Mesenchymal stem cell (in vitro differentiated cells and primary cell): Measurements from ENCODE around the gene RAPGEF1.

Source experiments
- DNase-seq: peaks from one replicate; pipeline ENCODE4 v3.0.0-alpha.2; 2013
- H2AFZ ChIP-seq: one replicate; pipeline ENCODE4 v1.6.1; 2013; ENCODE audit warnings: low read depth, mild to moderate bottlenecking, control low read depth, inconsistent platforms, low read length, moderate library complexity
- H2AK5ac ChIP-seq: 2 replicates; pipeline ENCODE4 v1.6.1; 2013; ENCODE audit warnings: low read length, moderate library complexity, mild to moderate bottlenecking, inconsistent platforms; ENCODE audit not compliant: severe bottlenecking
- H2BK120ac ChIP-seq: one replicate; pipeline ENCODE4 v1.6.1; 2013; ENCODE audit warnings: low read depth, mild to moderate bottlenecking, inconsistent platforms, low read length, moderate library complexity
- H2BK12ac ChIP-seq, 2 experiments: one replicate each; pipeline ENCODE4 v1.6.1; 2013; ENCODE audit warnings: inconsistent platforms in 2 of 2, low read length in 2 of 2, mild to moderate bottlenecking in 2 of 2, moderate library complexity in 2 of 2, control low read depth in 1 of 2
- H2BK15ac ChIP-seq: one replicate; pipeline ENCODE4 v1.6.1; 2013; ENCODE audit warnings: mild to moderate bottlenecking, low read depth, inconsistent platforms; ENCODE audit not compliant: poor library complexity, severe bottlenecking
- H2BK5ac ChIP-seq: 2 replicates; pipeline ENCODE4 v1.6.1; 2013; ENCODE audit warnings: low read depth, mild to moderate bottlenecking, low read length, control low read depth, inconsistent platforms; ENCODE audit not compliant: poor library complexity, severe bottlenecking
- H3K14ac ChIP-seq, 2 experiments: one replicate each; pipeline ENCODE4 v1.6.1; 2013; ENCODE audit warnings: inconsistent platforms in 2 of 2, low read length in 2 of 2, control low read depth in 1 of 2, mild to moderate bottlenecking in 1 of 2, moderate library complexity in 1 of 2
- H3K18ac ChIP-seq, 2 experiments: one replicate each; pipeline ENCODE4 v1.6.1; 2013; ENCODE audit warnings: inconsistent platforms in 2 of 2, low read length in 2 of 2, control low read depth in 1 of 2, low read depth in 1 of 2, mild to moderate bottlenecking in 1 of 2
- H3K23ac ChIP-seq, 2 experiments: one replicate each; pipeline ENCODE4 v1.6.1; 2013; ENCODE audit warnings: inconsistent platforms in 2 of 2, low read length in 2 of 2, mild to moderate bottlenecking in 2 of 2, moderate library complexity in 2 of 2, control low read depth in 1 of 2
- H3K27ac ChIP-seq: 2 replicates; pipeline ENCODE4 v1.5.1; 2013; ENCODE audit warnings: mild to moderate bottlenecking, moderate library complexity, low read length, control low read depth, inconsistent platforms; ENCODE audit not compliant: poor library complexity, severe bottlenecking
- H3K27me3 ChIP-seq, 2 experiments: 2 replicates each; pipeline versions ENCODE4 v1.6.1 to v1.7.0; 2013; ENCODE audit warnings: low read length in 2 of 2, mild to moderate bottlenecking in 2 of 2, moderate library complexity in 2 of 2, control low read depth in 1 of 2, inconsistent platforms in 1 of 2; ENCODE audit not compliant: control insufficient read depth in 1 of 2, insufficient read depth in 1 of 2
- H3K36me3 ChIP-seq, 2 experiments: 2 replicates each; pipeline versions ENCODE4 v1.6.1 to v1.7.0; 2013; ENCODE audit warnings: low read length in 2 of 2, control low read depth in 1 of 2, inconsistent platforms in 1 of 2, low read depth in 1 of 2, mild to moderate bottlenecking in 1 of 2; ENCODE audit not compliant: insufficient read depth in 2 of 2, control insufficient read depth in 1 of 2
- H3K4ac ChIP-seq, 2 experiments: one replicate each; pipeline ENCODE4 v1.6.1; 2013; ENCODE audit warnings: inconsistent platforms in 2 of 2, low read length in 2 of 2, mild to moderate bottlenecking in 2 of 2, moderate library complexity in 2 of 2, control low read depth in 1 of 2, low read depth in 1 of 2
- H3K4me1 ChIP-seq: 2 replicates; pipeline ENCODE4 v1.6.1; 2013; ENCODE audit warnings: low read depth, low read length, control low read depth; ENCODE audit not compliant: control insufficient read depth, insufficient read depth
- H3K4me2 ChIP-seq: 2 replicates; pipeline ENCODE4 v1.6.1; 2013; ENCODE audit warnings: low read length, mild to moderate bottlenecking, inconsistent platforms; ENCODE audit not compliant: poor library complexity, severe bottlenecking
- H3K4me3 ChIP-seq, 2 experiments: 2 replicates each; pipeline versions ENCODE4 v1.5.1 to v1.7.0; 2013; ENCODE audit warnings: low read length in 2 of 2, mild to moderate bottlenecking in 2 of 2, control low read depth in 1 of 2, low read depth in 1 of 2; ENCODE audit not compliant: insufficient read depth in 1 of 2
- H3K79me1 ChIP-seq: replicated peaks from 2 replicates; pipeline ENCODE4 v1.6.1; 2013; ENCODE audit warnings: mild to moderate bottlenecking, control low read depth, low read length, inconsistent platforms; ENCODE audit not compliant: poor library complexity, severe bottlenecking
- H3K9ac ChIP-seq: 2 replicates; pipeline ENCODE4 v1.7.0; 2013; ENCODE audit warnings: mild to moderate bottlenecking, low read length, moderate library complexity
- H3K9me3 ChIP-seq: 2 replicates; pipeline ENCODE4 v1.7.0; 2013; ENCODE audit warnings: mild to moderate bottlenecking, low read length; ENCODE audit not compliant: control insufficient read depth
- H4K8ac ChIP-seq: one replicate; pipeline ENCODE4 v1.6.1; 2013; ENCODE audit warnings: inconsistent platforms, mild to moderate bottlenecking, low read length, moderate library complexity
- H4K91ac ChIP-seq: one replicate; pipeline ENCODE4 v1.6.1; 2013; ENCODE audit warnings: mild to moderate bottlenecking, low read length, inconsistent platforms
- WGBS: methylation state at CpG from one replicate; pipeline ENCODE4 v1.1.7; 2013; ENCODE audit warnings: mixed read lengths; 5-methylcytosine and 5-hydroxymethylcytosine counted together

Gene RAPGEF1

DNA sequence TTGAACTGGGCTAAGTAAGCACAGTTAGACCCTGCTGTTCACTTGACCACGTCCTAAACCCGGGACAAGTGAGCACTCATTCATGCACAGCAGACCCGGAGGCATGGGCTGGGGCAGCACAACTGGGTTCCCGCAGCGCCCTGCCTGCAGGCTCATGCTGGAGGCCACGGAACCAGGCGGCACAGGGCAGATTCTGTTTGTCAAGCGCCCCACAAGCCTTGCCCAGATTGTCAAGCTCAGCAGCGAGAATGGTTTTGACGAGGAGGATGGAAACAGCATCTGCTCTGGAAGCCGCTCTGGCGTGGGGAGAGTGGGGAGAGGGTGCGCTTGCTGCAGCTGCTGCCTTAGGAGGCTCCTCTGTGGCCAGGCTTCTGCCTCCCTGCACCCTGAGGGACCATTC lies 161.9 kb downstream of the RAPGEF1 start:
- Histone ChIP-seq H4K8ac (no peak overlapping the region), H3K9me3 (no peaks in the 10 kb centered on the region), H3K9ac (no peak overlapping the region), H2BK15ac (no peak overlapping the region), H2BK120ac (no peak overlapping the region), H2BK12ac (no peak overlapping the region), H3K4me2 (no peak overlapping the region), H3K4me3 (no peak overlapping the region), H2AFZ (no peak overlapping the region), H3K4me1 (no peaks in the 10 kb centered on the region), H3K36me3 (peaks cover 74 to 84% of the 10 kb centered on the region in 2 experiments), H3K27me3 (no peaks in the 10 kb centered on the region), H3K79me1 (no peaks in the 10 kb centered on the region), H3K23ac (no peak overlapping the region), H2AK5ac (no peak overlapping the region), H3K14ac (no peak overlapping the region), H3K4ac (no peak overlapping the region), H3K18ac (no peak overlapping the region), H3K27ac (no peak overlapping the region), H2BK5ac (no peak overlapping the region), H4K91ac (no peak overlapping the region)
- no peak for DNase-seq
- 96% methylated on average over 13 of the region's 13 CpGs for WGBS

DNA sequence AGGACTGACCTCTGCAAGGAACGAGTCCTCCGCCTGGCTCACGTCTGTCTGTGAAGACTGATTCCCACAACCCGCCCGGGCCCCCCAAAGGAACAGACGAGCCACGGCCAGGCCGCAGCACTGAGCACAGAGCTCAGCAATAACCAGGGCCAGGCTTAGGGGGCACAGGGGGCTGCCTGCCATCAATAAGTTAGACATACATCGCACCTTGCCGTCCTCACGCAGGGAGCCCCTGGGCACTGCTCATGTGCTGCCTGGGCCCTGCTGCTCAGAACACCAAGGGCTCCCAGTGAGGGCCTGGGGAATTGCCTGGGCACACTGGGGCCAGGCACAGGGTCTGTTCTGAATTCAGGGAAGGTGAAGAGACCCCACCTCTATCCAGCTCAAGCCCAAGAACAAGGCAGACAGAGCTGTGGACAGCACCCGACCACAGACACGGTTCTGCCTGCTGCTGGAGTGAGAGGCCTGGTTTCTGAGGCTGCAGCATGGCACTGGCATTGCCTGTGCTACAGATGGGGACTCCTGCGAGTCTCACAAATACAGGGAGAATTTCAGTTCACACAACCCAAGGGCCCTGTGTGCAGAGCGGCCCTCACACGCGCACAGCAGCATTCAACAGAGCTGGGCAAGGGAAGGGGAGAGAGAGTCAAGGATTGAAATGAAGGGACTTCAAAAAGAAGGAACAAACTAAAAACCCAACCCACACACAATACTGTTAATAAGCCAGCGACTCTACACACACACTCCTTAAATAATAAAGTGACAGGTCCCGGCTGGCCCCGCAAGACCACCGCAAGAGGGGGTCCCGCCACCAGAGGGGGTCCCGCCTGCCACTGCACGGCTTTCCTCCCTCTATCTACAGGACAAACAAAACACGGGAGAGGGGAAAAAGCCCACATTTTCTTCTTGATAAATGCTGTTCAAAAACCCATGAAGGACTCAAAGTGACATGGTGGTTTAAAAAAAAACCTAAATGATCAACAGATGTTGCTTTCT lies 162.6 kb downstream of the RAPGEF1 start:
- 92% methylated on average over 22 of the region's 25 CpGs for WGBS
- Histone ChIP-seq H2BK15ac (no peak overlapping the region), H3K36me3 (peaks cover 67 to 84% of the 10 kb centered on the region in 2 experiments)

DNA sequence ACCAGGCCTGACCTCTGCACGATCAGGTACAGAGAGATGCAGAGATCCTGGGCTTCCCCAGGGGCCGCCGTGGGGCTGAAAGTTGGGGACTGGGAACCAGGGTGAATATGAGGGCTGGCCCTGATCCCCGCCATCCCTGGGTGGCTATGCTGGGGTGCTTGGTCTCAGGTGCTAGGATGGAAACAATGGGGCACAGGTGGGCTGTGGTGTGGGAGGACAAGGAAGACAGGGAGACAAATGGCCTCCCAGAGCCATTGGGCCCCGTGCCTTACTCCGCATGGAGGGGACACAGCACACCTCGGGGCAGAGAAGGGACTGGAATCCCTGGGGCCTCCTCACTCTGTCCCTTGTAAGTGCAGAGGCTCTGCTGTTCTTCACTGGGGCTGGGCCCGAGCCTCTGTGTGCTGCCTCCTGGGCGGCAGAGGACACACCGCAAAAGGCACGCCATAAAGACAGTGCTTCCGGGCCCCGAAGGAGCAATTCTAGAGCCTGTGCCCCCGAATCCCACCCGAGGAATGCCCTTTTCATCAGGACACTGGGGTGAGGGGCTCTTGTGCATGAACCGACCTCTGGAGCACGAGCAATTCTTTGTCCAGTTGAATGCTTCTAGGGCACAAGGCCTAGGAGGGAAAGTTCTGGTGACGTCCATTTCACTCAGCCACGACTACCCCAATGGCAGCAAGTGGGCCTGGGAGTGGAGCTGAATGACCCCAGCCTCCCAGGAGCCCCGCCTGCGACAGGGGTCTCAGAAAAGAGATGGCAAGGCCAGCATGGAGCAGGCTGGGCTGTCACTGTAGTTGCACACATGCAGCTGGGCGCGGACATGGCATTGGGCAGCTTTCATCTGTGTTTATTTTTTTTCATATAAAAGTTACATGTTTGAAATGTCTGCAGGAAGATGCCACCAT lies 163.7 kb downstream of the RAPGEF1 start:
- peaks cover 59 to 86% of the 10 kb centered on the region in 2 experiments for H3K36me3 ChIP-seq
- H3K4me2 ChIP-seq, result no peak overlapping the region
- no peaks in the 10 kb centered on the region for H3K9me3 ChIP-seq
- no peak overlapping the region for H3K18ac ChIP-seq
- no peak overlapping the region for H2BK120ac ChIP-seq
- no peak overlapping the region for H2AFZ ChIP-seq
- no peak overlapping the region for H3K27ac ChIP-seq
- H2AK5ac ChIP-seq, result no peak overlapping the region
- no peak overlapping the region for H4K91ac ChIP-seq
- no peak overlapping the region for H3K4ac ChIP-seq
- H3K79me1 ChIP-seq, result no peaks in the 10 kb centered on the region
- DNase-seq, result no peak
- no peak overlapping the region for H3K14ac ChIP-seq
- no peak overlapping the region for H2BK12ac ChIP-seq
- H2BK5ac ChIP-seq, result no peak overlapping the region
- H3K27me3 ChIP-seq, result no peaks in the 10 kb centered on the region
- H3K23ac ChIP-seq, result no peak overlapping the region
- no peaks in the 10 kb centered on the region for H3K4me1 ChIP-seq
- no peak overlapping the region for H4K8ac ChIP-seq
- no peak overlapping the region for H2BK15ac ChIP-seq
- WGBS, result 97% methylated on average over 23 of the region's 23 CpGs
- H3K4me3 ChIP-seq, result no peak overlapping the region
- H3K9ac ChIP-seq, result no peak overlapping the region

More for the DNA sequence above, 162.6 kb downstream of the RAPGEF1 start:
- Histone ChIP-seq H4K91ac (no peak overlapping the region), H3K4me1 (no peaks in the 10 kb centered on the region), H3K27me3 (no peaks in the 10 kb centered on the region), H3K23ac (no peak overlapping the region), H4K8ac (no peak overlapping the region), H2AFZ (no peak overlapping the region), H2BK120ac (no peak overlapping the region), H3K9me3 (no peaks in the 10 kb centered on the region), H3K4me2 (no peak overlapping the region), H3K4ac (no peak overlapping the region), H3K18ac (no peak overlapping the region), H3K79me1 (no peaks in the 10 kb centered on the region), H2AK5ac (no peak overlapping the region), H3K9ac (no peak overlapping the region), H3K27ac (no peak overlapping the region), H2BK5ac (no peak overlapping the region), H3K14ac (no peak overlapping the region), H2BK12ac (no peak overlapping the region), H3K4me3 (no peak overlapping the region)
- no peak for DNase-seq
